Body of pancreas (tissue), 4 donors: ENCODE results near the gene NKAIN2. TPM values are rescaled to one million over a fixed set of nuclear protein-coding genes. Genes with fewer than 3 reads are reported as not detected.

Experiments
- ATAC-seq: fragments of 150-250 bp; one replicate; pipeline ENCODE4 v1.9.1; 2016
- DNase-seq, 4 donors: peaks; one replicate each; pipeline ENCODE4 v3.0.0-alpha.2; 2019
- H3K27ac ChIP-seq, 4 donors: fragments of 200-600 bp; sonication (generic); 1 replicate in 3 of 4; 2 replicates in 1 of 4; pipeline versions ENCODE4 v1.5.1 to v1.6.1; 2016 to 2019; ENCODE audit warnings: mild to moderate bottlenecking in 1 of 4, mixed read lengths in 1 of 4, moderate library complexity in 1 of 4
- H3K27me3 ChIP-seq, 2 donors: fragments of 200-600 bp; sonication (generic); one replicate each; pipeline ENCODE4 v1.6.0; 2016; ENCODE audit warnings: mild to moderate bottlenecking in 1 of 2
- H3K36me3 ChIP-seq, 2 donors: fragments of 200-600 bp; sonication (generic); replicated peaks in 1 of 2; 2 replicates each; pipeline ENCODE4 v1.5.1; 2016; ENCODE audit warnings: low read depth in 2 of 2; ENCODE audit not compliant: insufficient read depth in 1 of 2
- H3K4me1 ChIP-seq: fragments of 200-600 bp; sonication (generic); one replicate; pipeline ENCODE4 v1.6.0; 2016
- H3K4me3 ChIP-seq, 2 donors: fragments of 200-600 bp; sonication (generic); 1 replicate in 1 of 2; 2 replicates in 1 of 2; pipeline ENCODE4 v1.5.1; 2016 to 2019
- H3K9me3 ChIP-seq, 3 donors: fragments of 200-600 bp; sonication (generic); 1 replicate in 2 of 3; 2 replicates in 1 of 3; pipeline ENCODE4 v1.5.1; 2016
- POLR2A ChIP-seq, 3 donors: fragments of 450-650 bp; IDR thresholded peaks; one replicate each; pipeline ENCODE4 v1.6.1; 2016; ENCODE audit warnings: antibody characterized with exemption in 3 of 3, mild to moderate bottlenecking in 2 of 3
- WGBS, 2 donors: methylation state at CpG; one replicate each; pipeline ENCODE4 v1.1.5; 2017; 5-methylcytosine and 5-hydroxymethylcytosine counted together
- intact Hi-C: fragments of 100-400 bp; cut with DNase I; formaldehyde crosslinking; loops from one replicate; pipeline ENCODE4 v1.15.1; 2023
- total RNA-seq, 2 donors: library from RNA; depleted of rRNA; stranded (reverse); fragments of >200 nt; gene quantifications; one replicate each; pipeline ENCODE4 v1.1.0, GENCODE V29; 2016
- TF ChIP-seq, protein P1 (sequence below), 7 experiments: fragments of 450-650 bp in 4 of 7; fragments of 200-600 bp in 3 of 7; sonication (generic) in 3 of 7; IDR thresholded peaks; one replicate each; pipeline ENCODE4 v1.5.1; 2016 to 2019; ENCODE audit warnings: antibody characterized with exemption in 7 of 7

Gene NKAIN2
- total RNA-seq, 2 donors from 2014 or later: not detected

DNA sequence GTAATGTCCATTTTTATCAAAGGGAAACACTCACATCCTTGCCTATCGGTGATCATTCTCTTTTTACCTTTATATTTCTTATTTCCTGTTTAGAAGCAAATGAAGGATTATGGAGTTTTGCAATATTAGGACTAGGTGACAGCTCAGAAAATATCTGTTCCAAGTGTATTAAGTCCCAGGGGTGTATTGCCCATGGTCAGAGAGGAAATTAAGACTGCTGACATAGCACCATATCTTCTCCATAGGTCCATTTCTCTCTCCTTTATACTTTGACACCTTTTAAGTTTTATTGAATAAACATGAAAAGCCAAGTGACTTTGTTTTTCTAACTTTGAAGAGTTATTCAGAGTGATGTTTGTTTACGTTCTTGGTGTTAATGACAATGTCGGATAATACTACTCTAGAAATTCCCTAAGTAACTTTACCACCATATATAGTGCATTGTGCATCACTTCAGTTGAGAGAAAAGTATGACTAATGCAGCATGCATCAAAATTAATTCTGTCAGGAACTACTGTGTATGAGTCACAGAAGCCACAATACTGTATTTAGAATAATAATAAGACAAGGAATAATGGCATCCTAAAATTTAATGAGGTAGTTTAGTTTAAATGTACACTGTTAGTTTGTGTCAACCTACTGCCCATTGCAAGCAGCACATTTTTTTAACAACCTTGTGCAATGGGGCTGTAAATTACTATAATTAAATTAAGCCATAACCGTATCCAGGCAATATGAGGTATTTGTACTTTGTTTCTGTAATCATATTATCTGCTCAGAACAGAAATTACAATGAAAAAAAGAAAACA lies 684.2 kb downstream of the NKAIN2 start:
- Histone ChIP-seq H3K36me3 (no peaks in the 10 kb centered on the region), H3K27ac (no peak overlapping the region), H3K27me3 (no peaks in the 10 kb centered on the region), H3K4me1 (no peaks in the 10 kb centered on the region), H3K9me3 (no peaks in the 10 kb centered on the region), H3K4me3 (no peak overlapping the region)
- 70 to 74% methylated on average over 4 of the region's 4 CpGs for WGBS, 2 donors
- ATAC-seq (no peak), DNase-seq (no peak)
- intact Hi-C loops: no loop called here
- no peak for TF ChIP-seq POLR2A (IDR thresholded peaks at IDR 0.05)
- TF ChIP-seq, protein P1, sequence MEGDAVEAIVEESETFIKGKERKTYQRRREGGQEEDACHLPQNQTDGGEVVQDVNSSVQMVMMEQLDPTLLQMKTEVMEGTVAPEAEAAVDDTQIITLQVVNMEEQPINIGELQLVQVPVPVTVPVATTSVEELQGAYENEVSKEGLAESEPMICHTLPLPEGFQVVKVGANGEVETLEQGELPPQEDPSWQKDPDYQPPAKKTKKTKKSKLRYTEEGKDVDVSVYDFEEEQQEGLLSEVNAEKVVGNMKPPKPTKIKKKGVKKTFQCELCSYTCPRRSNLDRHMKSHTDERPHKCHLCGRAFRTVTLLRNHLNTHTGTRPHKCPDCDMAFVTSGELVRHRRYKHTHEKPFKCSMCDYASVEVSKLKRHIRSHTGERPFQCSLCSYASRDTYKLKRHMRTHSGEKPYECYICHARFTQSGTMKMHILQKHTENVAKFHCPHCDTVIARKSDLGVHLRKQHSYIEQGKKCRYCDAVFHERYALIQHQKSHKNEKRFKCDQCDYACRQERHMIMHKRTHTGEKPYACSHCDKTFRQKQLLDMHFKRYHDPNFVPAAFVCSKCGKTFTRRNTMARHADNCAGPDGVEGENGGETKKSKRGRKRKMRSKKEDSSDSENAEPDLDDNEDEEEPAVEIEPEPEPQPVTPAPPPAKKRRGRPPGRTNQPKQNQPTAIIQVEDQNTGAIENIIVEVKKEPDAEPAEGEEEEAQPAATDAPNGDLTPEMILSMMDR (IDR thresholded peaks at IDR 0.05): no peak

DNA sequence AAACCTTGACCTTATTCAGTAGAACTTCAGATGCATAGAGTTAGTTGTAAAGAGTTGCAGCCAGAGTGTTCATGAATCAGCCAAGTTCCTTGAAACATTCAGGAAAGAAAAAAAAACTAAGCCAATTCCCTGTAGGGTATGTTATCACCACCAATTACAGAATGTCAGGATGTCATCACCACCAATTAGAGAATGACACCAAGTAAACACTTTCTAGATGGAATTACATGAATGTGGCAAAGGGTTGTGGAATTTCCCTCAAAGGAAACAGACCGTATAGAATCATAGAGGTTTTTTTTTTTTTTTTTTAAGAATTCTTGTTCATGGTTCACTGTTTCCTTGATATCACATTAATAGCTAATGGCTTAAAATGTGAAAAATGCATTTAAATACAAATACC lies 686.5 kb downstream of the NKAIN2 start:
- Histone ChIP-seq H3K4me3 (no peak overlapping the region), H3K4me1 (no peaks in the 10 kb centered on the region), H3K27ac (no peak overlapping the region), H3K9me3 (no peaks in the 10 kb centered on the region), H3K36me3 (no peaks in the 10 kb centered on the region), H3K27me3 (no peaks in the 10 kb centered on the region)
- ATAC-seq (no peak), DNase-seq (no peak)
- 20 to 41% methylated on average over 1 of the region's 1 CpG for WGBS, 2 donors
- intact Hi-C loops: no loop called here
- TF ChIP-seq, protein P1 (IDR thresholded peaks at IDR 0.05): no peak
- TF ChIP-seq POLR2A (IDR thresholded peaks at IDR 0.05): no peak

DNA sequence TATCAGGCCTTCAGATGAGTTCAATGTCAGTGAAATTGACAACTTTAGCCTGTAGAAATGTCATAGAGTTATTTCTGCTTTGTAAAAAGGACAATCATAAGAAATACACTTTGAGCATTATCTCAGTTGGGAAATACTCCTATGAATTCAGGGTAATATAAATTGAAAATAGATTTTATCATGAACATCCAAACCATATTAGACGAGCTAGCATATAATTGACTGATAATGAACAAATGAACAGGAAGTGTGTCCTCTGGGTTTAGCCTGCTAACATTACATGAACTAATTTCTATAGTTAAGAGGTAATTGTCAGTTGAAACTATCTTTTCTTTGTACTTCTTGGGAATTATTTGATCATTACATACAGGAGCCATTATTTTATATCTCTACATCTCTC lies 689.6 kb downstream of the NKAIN2 start:
- Histone ChIP-seq H3K9me3 (no peaks in the 10 kb centered on the region), H3K4me1 (no peaks in the 10 kb centered on the region), H3K4me3 (no peak overlapping the region), H3K36me3 (no peaks in the 10 kb centered on the region), H3K27me3 (no peaks in the 10 kb centered on the region), H3K27ac (no peak overlapping the region)
- ATAC-seq: no peak
- TF ChIP-seq POLR2A (IDR thresholded peaks at IDR 0.05): no peak
- TF ChIP-seq, protein P1 (IDR thresholded peaks at IDR 0.05): no peak
- 35 to 37% methylated on average over 1 of the region's 1 CpG for WGBS, 2 donors
- intact Hi-C loops: no loop called here
- DNase-seq: no peak

DNA sequence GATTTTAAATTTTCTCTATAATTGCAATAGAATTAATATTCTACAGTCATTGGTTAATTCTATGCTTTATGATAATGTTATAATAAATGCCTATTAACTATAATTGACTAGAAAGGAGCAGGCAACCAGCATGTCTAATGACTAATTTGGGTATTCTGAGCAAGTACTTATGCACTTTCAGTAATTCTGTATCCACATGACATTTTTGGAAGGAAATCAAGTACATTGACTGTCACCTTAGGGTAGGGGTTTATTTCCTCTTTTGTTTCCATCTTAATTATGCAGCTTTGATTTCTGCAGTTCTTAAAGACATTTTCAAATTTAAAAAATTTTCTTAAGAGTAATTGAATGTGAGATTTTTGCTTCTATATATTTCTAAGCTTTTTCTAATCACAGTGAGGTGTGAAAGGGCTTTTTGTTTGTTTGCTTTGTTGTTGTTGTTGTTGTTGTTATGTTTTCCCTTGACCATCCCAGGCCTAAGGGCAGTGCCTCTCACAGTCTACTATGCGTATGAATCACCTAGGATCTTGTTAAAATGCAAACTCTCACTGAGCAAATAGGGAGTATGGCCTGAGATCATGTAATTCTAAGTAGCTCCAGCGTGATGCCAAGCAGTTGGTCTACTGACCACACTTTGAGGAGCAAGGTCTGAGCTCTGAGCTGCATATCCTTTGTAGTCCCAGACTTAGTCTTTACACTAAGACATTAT lies 691.4 kb downstream of the NKAIN2 start:
- H3K27ac ChIP-seq: no peak overlapping the region
- 48 to 55% methylated on average over 2 of the region's 2 CpGs for WGBS, 2 donors
- intact Hi-C loops: no loop called here
- H3K4me3 ChIP-seq: no peak overlapping the region
- no peaks in the 10 kb centered on the region for H3K27me3 ChIP-seq
- DNase-seq (no peak), ATAC-seq (no peak)
- no peaks in the 10 kb centered on the region for H3K4me1 ChIP-seq
- no peaks in the 10 kb centered on the region for H3K9me3 ChIP-seq
- no peak for TF ChIP-seq POLR2A (IDR thresholded peaks at IDR 0.05)
- TF ChIP-seq, protein P1 (IDR thresholded peaks at IDR 0.05): no peak
- H3K36me3 ChIP-seq: no peaks in the 10 kb centered on the region
